ENCODE data around the gene MCL1. TPM values are rescaled to one million over a fixed set of nuclear protein-coding genes. Genes with fewer than 3 reads are reported as not detected.

The MCL1 gene
- total and polyA plus RNA-seq, 2 of the 13 experiments (the other 11 are each of a cell fraction or from before 2014, with no cell fraction given): 69.5 to 125 TPM

- peak; percentile 38; the same call in 1 of the 2 replicates for TF ChIP-seq AHDC1 (CRISPR knock-in tag; IDR thresholded peaks at IDR 0.05; ENCODE audit: borderline replicate concordance)
- TF ChIP-seq ZBTB38 (CRISPR knock-in tag; IDR thresholded peaks at IDR 0.05): peak; percentile 11; the same call in 1 of the 2 replicates
- no peak for TF ChIP-seq POGK (CRISPR knock-in tag; conservative IDR thresholded peaks at IDR 0.05)
- TF ChIP-seq DMAP1 (CRISPR knock-in tag; IDR thresholded peaks at IDR 0.05): peak; percentile 76
- TF ChIP-seq GLI4 (CRISPR knock-in tag; IDR thresholded peaks at IDR 0.05; ENCODE audit: borderline replicate concordance): no peak
- TF ChIP-seq RAD21 (CRISPR knock-in tag; IDR thresholded peaks at IDR 0.05): 0 out of 2 replicates have a peak, but pooled peaks have one; percentile 4
- TF ChIP-seq DPF2 (CRISPR knock-in tag; IDR thresholded peaks at IDR 0.05; ENCODE audit: borderline replicate concordance, low read depth): no peak
- TF ChIP-seq RBM22 (optimal IDR thresholded peaks at IDR 0.05; ENCODE audit: low read length): no peak
- no peak for TF ChIP-seq THAP9 (CRISPR knock-in tag; IDR thresholded peaks at IDR 0.05; ENCODE audit: borderline replicate concordance)
- no peak for TF ChIP-seq ZNF75D (CRISPR knock-in tag; IDR thresholded peaks at IDR 0.05; ENCODE audit: borderline replicate concordance)
- no peak for TF ChIP-seq RBAK (CRISPR knock-in tag; IDR thresholded peaks at IDR 0.05)
- TF ChIP-seq ZNF138 (CRISPR knock-in tag; IDR thresholded peaks at IDR 0.05; ENCODE audit: low read depth): no peak
- peak; percentile 63; the same call in 1 of the 2 replicates for TF ChIP-seq MTA1 (CRISPR knock-in tag; IDR thresholded peaks at IDR 0.05; ENCODE audit: borderline replicate concordance)
- no peak for TF ChIP-seq ZNF263 (CRISPR knock-in tag; IDR thresholded peaks at IDR 0.05)
- TF ChIP-seq ZZZ3 (CRISPR knock-in tag; IDR thresholded peaks at IDR 0.05; ENCODE audit: borderline replicate concordance): no peak
- no peak for TF ChIP-seq STAT5B (CRISPR knock-in tag; IDR thresholded peaks at IDR 0.05)
Measured at GRCh38 chr1:150561974-150562445, 17.4 kb downstream of the MCL1 start (continued).
